Nephron (organoid): ENCODE data around the gene ALG12.

Experiments used
- H3K27ac Mint-ChIP-seq, 3 experiments: 2 replicates each; pipeline ENCODE4 v1.8.0; 2020; ENCODE audit warnings: mixed read lengths in 3 of 3, mild to moderate bottlenecking in 2 of 3, moderate library complexity in 1 of 3
- H3K27me3 Mint-ChIP-seq: 2 replicates; pipeline ENCODE4 v1.8.0; 2021; ENCODE audit warnings: low read depth, mild to moderate bottlenecking, moderate library complexity, mixed read lengths
- H3K36me3 Mint-ChIP-seq: 2 replicates; pipeline ENCODE4 v1.8.0; 2020; ENCODE audit warnings: low read depth, mixed read lengths
- H3K4me1 Mint-ChIP-seq: 2 replicates; pipeline ENCODE4 v1.8.0; 2020; ENCODE audit warnings: mixed read lengths
- H3K4me3 Mint-ChIP-seq, 3 experiments: 2 replicates each; pipeline ENCODE4 v1.8.0; 2020; ENCODE audit warnings: mild to moderate bottlenecking in 3 of 3, mixed read lengths in 3 of 3, moderate library complexity in 2 of 3
- H3K9me3 Mint-ChIP-seq: 2 replicates; pipeline ENCODE4 v1.8.0; 2020; ENCODE audit warnings: mixed read lengths
- CTCF ChIP-seq, 3 experiments: fragments of 200-600 bp; sonication (generic); IDR thresholded peaks; one replicate each; pipeline ENCODE4 v1.5.0; 2021; ENCODE audit warnings: antibody characterized with exemption in 3 of 3; ENCODE audit not compliant: unreplicated experiment in 3 of 3

The ALG12 gene

DNA sequence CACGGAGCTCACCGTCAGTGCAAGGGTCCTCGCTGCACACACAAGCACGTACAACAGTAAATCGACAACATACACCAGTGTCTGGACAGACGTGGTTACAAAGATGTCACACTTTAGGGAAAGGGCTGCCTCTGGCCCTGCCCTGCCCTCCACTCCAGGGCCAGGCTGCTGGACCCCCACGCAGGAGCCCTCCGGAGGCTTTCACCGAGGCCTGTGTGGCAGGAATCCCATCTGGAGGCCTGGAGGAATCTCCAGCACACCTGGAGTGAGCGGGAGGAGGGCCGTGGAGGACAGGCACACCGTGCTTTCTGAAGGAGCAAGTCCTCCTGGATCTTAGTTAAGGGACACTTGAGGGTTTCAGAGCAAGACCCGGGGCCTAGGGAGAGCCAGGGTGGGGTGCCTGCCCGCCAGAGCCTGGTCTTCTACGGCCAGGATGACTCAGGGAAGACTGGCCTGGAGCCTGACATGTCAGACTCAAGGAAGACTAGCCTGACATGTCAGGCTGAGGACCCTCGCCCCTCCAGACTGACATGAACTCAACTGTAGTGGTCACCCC lies 40.2 kb upstream of the ALG12 start:
- peaks cover 10% of the 10 kb centered on the region for H3K4me1 Mint-ChIP-seq
- H3K27ac Mint-ChIP-seq = peak overlapping the region; percentile 33 to 57 (median 54)
- TF ChIP-seq CTCF (IDR thresholded peaks at IDR 0.05; ENCODE audit: unreplicated experiment in 3 of 3) = no peak
- H3K9me3 Mint-ChIP-seq = no peaks in the 10 kb centered on the region
- peaks cover 4% of the 10 kb centered on the region for H3K27me3 Mint-ChIP-seq
- H3K4me3 Mint-ChIP-seq = peak overlapping the region; percentile 67 to 75 (median 72)
- H3K36me3 Mint-ChIP-seq = peaks cover under 1% of the 10 kb centered on the region

GRCh38 chr22:49957826-49958365 lies 39.7 kb upstream of the ALG12 start:
- H3K27ac Mint-ChIP-seq = peak overlapping the region; percentile 33 to 57 (median 54)
- no peaks in the 10 kb centered on the region for H3K36me3 Mint-ChIP-seq
- peaks cover 4% of the 10 kb centered on the region for H3K27me3 Mint-ChIP-seq
- no peaks in the 10 kb centered on the region for H3K9me3 Mint-ChIP-seq
- H3K4me1 Mint-ChIP-seq = peaks cover 10% of the 10 kb centered on the region
- H3K4me3 Mint-ChIP-seq = peak overlapping the region; percentile 40 to 75 (median 57)
- TF ChIP-seq CTCF (IDR thresholded peaks at IDR 0.05; ENCODE audit: unreplicated experiment in 3 of 3) = no peak

GRCh38 chr22:49956914-49957825 lies 38.9 kb upstream of the ALG12 start:
- Mint-ChIP-seq H3K27me3 (peaks cover 4% of the 10 kb centered on the region), H3K4me1 (peaks cover 14% of the 10 kb centered on the region), H3K36me3 (no peaks in the 10 kb centered on the region)

GRCh38 chr22:49956418-49956770 lies 38.2 kb upstream of the ALG12 start:
- no peak overlapping the region for H3K4me3 Mint-ChIP-seq
- H3K27me3 Mint-ChIP-seq = peaks cover 4% of the 10 kb centered on the region
- TF ChIP-seq CTCF (IDR thresholded peaks at IDR 0.05; ENCODE audit: unreplicated experiment in 3 of 3) = no peak
- H3K36me3 Mint-ChIP-seq = no peaks in the 10 kb centered on the region
- no peaks in the 10 kb centered on the region for H3K9me3 Mint-ChIP-seq
- peaks cover 15% of the 10 kb centered on the region for H3K4me1 Mint-ChIP-seq
- H3K27ac Mint-ChIP-seq = no peak overlapping the region

More at GRCh38 chr22:49956914-49957825, 38.9 kb upstream of the ALG12 start:
- Mint-ChIP-seq H3K4me3 (peak overlapping the region; percentile 41 to 77 (median 51)), H3K9me3 (no peaks in the 10 kb centered on the region), H3K27ac (peak overlapping the region in 2 of 3 experiments; percentile 74 to 78)
- TF ChIP-seq CTCF (IDR thresholded peaks at IDR 0.05; ENCODE audit: unreplicated experiment in 3 of 3) = no peak

- H3K4me3 Mint-ChIP-seq = no peak overlapping the region
- H3K27me3 Mint-ChIP-seq = peaks cover 4% of the 10 kb centered on the region
- H3K27ac Mint-ChIP-seq = peak overlapping the region in 1 of 3 experiments; percentile 34
- no peaks in the 10 kb centered on the region for H3K36me3 Mint-ChIP-seq
- peaks cover 15% of the 10 kb centered on the region for H3K4me1 Mint-ChIP-seq
- no peak for TF ChIP-seq CTCF (IDR thresholded peaks at IDR 0.05; ENCODE audit: unreplicated experiment in 3 of 3)
- no peaks in the 10 kb centered on the region for H3K9me3 Mint-ChIP-seq
Observed at GRCh38 chr22:49955581-49956417, 37.6 kb upstream of the ALG12 start.
